Measurements from ENCODE around the gene PPP1R3A.

GRCh38 chr7:113892818-113893217 lies 26.0 kb downstream of the PPP1R3A start:
- TF ChIP-seq MAX (IDR thresholded peaks at IDR 0.05) (no peak), POLR2AphosphoS5 (IDR thresholded peaks at IDR 0.05; ENCODE audit: low read depth, low read length) (no peak)
